GM18526 (cell line): ENCODE results near the gene CCL1.

Experiments used
- POLR2A ChIP-seq: IDR thresholded peaks from 3 replicates; pipeline ENCODE4 v1.6.1; 2011; ENCODE audit not compliant: insufficient read length; ENCODE audit errors: extremely low read depth

The CCL1 gene

GRCh38 chr17:34387566-34387965 is 24.5 kb upstream of the CCL1 start:
- no peak for TF ChIP-seq POLR2A

GRCh38 chr17:34386697-34387550 is 23.9 kb upstream of the CCL1 start:
- no peak for TF ChIP-seq POLR2A

DNA sequence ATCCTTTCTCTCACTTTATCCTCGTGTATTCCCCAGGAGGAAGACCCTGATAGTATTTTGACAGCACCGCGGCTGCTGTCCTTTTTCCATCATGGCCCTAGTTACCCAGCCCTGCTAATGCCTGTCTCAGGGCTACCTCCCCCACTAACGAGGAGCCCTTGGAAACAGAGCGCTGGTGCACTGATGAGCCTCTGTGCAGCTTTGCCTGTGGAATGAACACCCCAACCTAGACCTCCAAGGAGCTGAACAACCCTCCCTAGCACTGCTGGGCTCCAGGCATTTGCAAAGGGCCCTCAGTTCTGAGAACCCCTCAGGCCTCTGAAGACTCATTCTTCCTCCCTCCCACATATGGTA is 23.3 kb upstream of the CCL1 start:
- no peak for TF ChIP-seq POLR2A

DNA sequence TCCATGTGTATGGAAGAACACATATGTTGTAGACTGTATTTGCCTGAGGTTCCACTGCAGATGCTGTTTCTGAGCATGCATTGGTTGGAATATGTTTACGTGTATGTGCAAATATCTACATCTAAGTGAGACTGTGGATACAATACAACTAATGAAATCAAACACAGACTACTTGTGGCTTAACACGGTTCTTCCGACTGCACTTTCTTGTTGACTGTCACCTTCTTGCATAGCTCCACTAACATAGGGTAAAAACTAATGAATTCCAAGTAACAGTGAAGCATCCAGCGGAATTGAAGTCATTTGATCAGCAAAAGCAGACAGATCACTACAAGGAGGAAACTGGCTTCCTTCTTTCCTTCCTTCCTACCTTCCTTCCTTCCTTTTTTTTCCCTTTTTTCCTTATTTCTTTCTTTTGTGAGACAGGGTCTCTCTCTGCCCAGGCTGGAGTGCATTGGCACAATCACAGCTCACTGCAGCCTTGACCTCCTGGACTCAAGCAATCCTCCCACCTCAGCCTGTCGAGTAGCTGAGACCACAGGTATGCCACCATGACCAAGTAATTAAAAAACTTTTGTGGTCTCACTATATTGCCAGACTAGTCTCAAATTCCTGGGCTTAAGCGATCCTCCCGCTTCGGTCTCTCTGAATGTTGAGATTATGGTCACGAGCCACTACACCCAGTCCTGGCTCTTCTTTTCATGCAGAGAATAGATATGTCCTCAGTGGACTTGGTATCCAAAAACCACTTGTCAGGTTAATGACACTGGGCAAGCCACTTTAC is 22.0 kb upstream of the CCL1 start:
- TF ChIP-seq POLR2A, result no peak

DNA sequence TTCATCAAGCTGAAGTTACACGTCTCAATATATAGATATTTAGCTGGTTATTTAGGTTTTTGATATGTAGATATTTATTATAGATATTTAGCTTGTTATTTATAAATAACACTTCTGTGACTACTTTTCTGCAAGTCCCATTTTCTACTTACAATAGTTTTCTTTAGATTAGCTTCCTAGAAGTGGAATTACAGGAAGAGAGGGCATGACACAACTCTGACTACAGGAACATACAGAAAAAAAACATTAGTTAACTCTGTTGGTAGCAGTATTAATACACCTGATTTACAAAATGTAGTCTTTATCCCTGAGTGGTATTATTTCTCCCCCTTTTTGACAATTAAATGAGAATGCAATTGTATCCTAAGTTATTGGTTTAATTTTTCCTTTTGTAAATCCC is 21.2 kb upstream of the CCL1 start:
- no peak for TF ChIP-seq POLR2A

GRCh38 chr17:34383216-34383615 is 20.2 kb upstream of the CCL1 start:
- TF ChIP-seq POLR2A, result no peak

- TF ChIP-seq POLR2A, result no peak
Observed at GRCh38 chr17:34382621-34383124, 19.6 kb upstream of the CCL1 start.

DNA sequence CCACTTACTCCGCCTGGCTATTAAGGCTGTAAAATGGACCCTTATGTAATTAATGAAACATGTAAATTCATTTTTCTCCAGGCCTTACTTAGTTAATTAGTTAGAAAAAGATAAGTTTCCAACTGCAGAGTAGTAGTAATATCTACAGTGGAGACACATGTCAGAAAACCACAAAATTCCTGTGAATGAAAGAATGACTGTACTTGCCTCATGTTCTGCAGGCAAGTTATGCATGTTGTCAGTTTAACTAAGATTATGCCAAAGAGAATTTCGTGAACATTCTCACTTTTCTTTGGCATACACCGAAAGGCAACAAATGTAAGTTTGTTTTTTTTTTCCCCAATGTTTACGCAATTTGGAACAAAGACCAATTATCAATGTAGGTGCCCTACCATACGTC is 16.8 kb upstream of the CCL1 start:
- TF ChIP-seq POLR2A, result no peak

DNA sequence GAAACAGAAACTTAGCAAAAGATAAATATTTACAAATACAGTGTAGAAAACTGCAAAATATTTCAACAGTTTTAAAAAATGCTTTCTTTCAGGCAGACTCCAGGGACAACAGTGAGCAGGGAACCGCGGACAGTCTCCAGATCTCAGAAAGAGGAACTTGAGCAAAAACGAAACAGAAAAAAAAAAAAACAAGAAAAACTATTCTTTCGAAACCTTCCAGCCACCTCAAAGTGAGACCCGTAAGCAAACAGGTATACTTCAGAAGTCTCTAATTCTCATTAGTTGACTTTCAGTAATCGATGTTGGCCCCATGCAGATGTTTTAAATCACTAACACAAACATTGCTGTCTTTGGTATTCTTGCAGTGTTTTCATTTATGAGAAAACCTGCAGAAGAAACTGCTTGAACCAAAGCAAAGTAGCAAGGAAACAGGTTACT is 15.7 kb upstream of the CCL1 start:
- no peak for TF ChIP-seq POLR2A

DNA sequence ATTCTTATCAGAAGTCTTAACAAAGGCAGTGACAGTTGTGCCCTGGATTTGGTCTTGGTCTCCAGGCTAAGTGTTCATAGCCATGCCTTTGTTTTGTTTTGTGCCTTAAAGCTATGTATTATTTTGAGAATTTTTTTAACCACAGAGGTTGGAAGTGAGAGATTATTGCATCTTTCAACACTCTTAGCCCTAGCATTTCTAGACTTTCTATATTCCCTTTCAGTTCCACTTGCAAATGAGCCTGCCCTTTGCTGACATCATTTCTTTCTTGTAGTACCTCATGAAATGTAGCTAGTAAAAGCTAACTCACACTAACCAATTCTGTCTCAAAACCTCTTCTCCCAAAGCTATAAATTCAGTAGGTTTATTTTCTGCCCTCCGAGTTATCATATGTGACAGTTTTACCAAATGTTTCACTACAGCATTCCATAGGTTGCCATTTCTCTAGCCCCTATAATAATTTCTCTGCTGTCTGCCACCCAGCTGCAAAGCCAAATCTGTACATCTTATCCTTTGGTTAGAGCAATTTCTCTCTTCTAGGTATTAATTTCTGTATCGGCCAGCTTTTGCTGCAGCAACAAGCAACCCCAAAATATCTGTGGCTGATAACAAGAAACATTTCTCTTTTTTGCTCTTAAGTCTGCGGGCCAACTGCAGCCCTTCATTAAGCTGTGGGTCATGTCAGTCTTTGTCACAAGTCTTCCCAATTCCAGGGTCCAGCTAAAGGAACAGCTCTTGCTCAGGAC is 14.2 kb upstream of the CCL1 start:
- no peak for TF ChIP-seq POLR2A

- TF ChIP-seq POLR2A, result no peak
Observed at GRCh38 chr17:34375426-34375997, 12.5 kb upstream of the CCL1 start.

- no peak for TF ChIP-seq POLR2A
Observed at GRCh38 chr17:34374457-34374856, 11.4 kb upstream of the CCL1 start.

DNA sequence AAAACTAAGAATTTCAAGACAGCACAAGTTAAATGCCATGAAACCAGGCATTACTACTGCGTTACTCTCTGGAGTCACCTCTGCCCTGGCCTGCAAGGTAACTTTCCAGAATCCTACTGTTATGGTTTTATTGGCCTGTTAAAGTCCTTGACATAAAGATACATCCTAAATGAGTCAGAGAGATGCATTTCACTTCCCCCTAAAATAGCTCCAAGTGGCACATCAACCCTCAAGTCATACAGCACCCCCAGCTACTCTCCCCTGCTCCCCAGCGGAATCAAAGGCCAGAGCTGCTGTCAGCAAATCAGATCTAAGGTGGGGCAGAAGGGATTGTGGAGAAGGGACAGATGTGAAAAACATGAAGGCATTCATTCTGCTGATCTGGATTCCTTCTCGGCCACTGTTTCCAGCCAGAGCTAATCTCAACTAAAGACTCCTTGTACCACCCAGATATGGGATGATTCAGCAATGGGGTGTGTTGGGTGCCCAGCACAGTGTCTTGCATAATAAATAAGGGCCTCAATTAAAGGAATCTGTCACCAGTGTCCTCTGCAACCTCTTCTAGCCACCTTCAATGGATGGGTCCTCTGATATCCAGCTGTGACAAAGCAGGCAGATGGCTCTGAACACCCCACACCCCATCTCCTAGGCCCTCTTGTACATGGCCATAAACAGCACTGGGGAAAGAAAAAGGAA is 8.5 kb upstream of the CCL1 start:
- no peak for TF ChIP-seq POLR2A

DNA sequence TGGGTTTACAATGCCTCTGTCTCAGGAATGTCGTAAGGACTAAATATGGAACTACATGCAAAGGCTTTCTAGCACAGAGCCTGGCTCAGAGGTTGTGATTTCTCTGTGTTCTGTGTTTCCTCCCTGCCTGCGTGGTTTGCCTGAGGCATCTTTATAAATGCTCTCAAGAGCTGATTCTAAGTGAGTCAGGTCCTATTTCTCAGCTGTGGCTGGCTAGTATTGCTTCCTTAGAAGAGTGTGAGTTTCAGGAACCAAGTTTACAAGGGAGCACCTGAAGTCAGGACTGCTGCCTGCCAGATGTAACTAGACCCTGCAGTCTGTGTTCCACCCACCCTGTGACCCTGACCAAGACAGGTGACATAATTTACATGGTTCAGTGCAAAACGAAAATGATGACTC is 8.0 kb upstream of the CCL1 start:
- TF ChIP-seq POLR2A, result no peak

- TF ChIP-seq POLR2A, result no peak
Observed at GRCh38 chr17:34370376-34370996, 7.5 kb upstream of the CCL1 start.

DNA sequence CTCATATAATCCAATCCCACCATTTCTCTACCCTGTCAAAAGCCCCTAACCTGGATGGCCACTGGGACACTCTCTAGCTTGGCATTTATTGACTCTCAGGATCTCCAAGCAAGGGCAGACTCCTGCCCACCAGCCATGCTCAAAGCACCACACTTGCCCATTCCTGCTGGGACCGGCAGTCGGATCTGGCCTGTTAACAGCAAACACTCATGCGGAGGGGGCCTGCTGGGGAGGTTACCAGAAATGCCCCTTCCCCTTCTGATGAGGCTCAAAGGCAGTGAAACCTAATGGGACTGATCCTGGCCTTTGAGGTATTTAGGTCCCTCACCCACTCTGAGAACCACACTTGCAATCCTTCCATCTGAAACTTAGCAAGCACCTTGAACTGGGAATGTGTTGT is 6.5 kb upstream of the CCL1 start:
- TF ChIP-seq POLR2A, result no peak
